Stimulated activated CD4-positive, alpha-beta T cell treated with anti-CD3 and anti-CD28 coated beads, Interleukin-15, amount 100 ng/mL, for 24 hours (primary cell): Measurements from ENCODE around the gene ABCC1.

Experiments
- DNase-seq: peaks from one replicate; pipeline ENCODE4 v3.0.0-alpha.2; 2020

Gene ABCC1

DNA sequence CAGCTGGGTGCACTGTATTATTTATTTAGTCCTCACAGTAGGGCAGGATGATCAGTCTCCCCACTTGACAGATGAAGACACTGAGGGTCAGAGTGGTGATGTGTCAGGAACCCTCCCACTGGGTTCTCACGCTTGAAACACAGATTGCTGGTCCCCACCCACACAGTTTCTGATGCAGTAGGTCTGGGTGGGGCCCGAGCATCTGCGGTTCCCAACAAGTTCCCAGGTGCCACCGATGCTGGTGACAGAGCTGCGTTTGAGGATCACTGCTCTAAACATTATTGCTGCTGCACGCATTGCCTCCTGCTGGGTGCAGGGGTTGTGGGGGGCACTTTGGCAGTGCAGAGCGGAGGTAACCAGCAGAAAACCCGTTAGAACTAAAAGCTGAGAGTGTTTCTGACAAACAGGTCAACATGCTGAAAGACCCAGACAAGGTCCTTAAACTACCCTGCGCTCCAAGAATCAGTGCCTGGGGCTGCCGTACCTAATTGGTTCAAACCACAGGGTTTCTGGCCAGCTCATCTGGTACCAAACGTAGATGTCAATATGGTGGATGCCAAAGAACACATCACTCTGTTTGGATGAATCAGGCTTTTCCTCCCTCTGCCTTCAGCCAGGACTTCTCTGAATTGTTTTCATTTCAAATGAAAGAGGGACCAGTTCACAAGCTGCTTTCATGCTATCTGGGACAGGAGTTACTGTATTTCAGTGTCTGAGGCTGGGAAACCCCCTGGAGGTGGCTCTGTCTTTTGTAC is 76.0 kb downstream of the ABCC1 start:
- peak; percentile 75 for DNase-seq

DNA sequence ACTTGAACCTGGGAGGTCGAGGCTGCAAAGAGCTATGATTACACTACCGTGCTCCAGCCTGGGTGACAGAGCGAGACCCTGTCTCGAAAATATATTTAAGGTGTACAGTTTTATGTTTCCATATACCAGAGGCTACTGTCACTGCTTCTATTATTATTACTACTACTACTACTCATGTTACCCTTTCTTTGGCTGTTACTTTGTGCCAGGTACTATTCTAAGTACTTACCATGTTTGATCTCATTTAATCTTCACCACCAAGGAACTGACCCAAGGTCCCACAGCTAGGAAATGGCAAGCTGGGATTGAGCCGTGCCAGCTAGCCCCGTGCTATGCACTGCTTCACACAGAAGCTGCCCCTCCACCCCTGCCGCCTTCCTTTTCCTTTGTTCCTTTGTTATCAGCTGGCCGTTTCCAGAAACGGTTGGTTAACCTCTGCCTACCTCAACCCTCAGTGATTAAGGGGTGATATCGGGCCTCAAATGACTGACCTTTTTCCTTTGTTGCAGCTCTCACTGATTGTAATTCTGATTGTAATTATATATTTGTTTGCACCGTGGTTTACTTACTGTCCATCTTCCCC is 78.4 kb downstream of the ABCC1 start:
- no peak for DNase-seq

DNA sequence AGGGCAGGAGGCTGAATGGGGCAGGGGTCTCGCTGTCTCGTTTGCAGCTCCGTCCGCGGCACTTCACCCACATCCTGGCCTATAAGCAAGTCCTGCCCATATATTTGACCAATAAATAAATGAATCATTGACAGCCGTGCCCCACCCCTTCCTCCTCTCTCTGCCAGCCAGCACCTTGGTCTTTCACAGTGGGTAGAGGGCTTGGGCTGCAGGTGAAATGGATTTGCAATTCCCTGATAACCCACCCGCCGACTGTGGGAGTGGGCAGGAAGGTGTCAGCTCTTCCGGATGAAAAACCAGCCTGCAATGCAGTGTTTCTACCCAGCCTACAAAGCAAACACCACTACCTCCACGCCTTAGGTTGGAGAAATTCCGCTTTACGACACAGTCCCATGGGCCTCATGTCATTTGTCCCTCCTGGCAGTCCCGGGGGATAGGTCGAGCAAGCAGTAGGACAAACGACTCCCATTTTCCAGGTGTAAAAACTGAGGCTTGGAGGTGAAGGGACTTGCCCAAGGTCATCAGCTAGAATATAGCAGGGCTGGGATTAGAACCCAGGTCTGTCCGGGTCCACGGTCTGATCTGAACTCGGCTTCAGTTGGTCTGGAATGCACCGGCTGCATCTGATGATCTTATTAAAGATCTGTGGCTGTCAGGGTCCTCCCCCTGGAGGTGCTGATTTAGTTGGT is 79.0 kb downstream of the ABCC1 start:
- no peak for DNase-seq

GRCh38 chr16:16029431-16030011 is 80.1 kb downstream of the ABCC1 start:
- no peak for DNase-seq

DNA sequence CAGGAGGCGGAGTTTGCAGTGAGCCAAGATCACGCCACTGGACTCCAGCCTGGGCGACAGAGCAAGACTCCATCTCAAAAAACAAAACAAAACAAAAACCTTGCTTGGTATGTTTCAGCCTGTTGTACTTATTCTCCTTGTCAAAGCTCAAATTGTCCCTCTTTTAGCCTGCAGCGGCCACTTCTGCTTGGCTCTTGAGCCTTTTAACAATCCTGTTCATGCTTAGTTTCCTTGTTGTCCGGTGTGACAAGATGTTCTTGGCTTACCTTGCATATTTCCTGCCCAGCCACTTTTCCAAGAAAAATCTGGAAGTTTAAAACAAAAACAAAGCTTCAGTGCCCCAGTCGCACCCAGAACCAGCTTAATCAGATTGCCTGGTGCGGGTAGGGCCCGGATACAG is 81.0 kb downstream of the ABCC1 start:
- no peak for DNase-seq

- no peak for DNase-seq
Measured at GRCh38 chr16:16031401-16031800, 82.0 kb downstream of the ABCC1 start.

DNA sequence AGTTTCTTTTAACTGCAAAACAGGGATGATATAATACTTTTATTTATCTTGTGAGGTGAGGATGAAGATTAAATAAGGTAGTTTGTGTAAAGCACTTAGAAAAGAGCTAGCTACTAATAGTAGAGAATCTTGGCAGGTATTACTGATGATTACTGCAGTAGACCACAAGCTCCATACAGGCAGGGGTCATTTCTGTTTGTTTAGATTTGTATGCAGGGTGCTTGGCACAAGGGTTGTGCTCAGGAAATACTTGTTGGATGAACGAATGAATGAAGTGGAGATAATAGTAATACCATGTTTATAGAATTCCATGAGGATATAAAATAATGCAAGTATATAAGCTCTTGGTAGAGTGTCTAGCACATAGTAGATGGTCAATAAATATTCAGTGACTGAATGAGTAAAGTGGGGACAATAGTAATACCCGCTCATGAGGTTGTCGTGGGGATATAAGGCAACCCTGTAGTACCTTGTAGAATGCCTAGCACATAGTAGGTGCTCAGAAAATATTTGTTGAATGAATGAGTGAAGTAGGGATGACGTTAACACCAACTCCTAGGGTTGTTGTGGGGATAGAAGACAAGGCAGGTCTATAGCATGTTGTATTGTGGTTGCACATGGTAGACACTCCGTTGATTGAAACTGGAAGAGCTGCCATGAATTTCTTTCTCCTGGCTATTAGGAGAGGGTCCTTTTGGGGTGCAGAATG is 83.0 kb downstream of the ABCC1 start:
- DNase-seq = no peak

DNA sequence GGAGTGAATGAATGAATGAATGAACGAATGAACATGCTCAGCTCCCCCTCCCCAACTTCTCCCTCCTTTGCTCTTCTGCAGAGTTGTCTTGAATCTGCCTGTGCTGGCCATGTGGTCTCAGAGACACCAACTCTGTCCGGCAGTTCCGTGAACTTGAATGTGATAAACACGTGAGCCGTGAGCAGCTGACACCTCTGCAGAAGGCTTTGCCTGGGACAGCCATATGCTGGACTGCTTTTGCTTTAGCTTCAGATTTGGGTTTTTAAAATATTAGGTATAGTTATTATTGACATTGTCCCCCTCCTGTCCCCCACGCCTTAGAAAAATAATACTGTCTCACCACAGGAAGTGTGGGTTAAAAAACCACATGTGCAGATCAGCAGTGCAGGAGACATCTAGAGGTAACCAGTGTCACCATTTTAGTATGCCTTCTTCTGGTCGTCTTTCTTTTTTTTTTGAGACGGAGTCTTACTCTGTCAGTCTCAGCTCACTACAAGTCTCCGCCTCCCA is 83.8 kb downstream of the ABCC1 start:
- DNase-seq = peak; percentile 4

GRCh38 chr16:16036359-16036792 is 87.0 kb downstream of the ABCC1 start:
- DNase-seq = no peak

DNA sequence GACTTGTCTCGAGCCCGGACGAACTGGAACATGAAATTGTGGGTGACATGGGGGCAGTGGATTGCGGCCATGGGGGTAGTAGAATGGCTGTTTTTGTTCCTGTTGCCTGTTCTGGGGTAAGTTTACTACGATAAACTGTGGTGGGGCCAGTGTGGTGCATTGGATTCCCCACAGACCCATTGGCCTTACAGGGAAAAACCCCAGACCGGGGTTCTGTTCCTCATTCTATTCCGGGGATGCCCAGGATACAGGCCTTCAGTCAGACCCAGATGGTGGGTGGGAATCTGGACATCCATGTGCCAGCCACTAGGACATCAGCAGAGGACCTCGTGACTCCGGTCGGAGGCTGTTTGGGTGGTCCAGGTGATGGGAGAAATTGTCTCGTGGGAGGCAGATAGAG is 88.1 kb downstream of the ABCC1 start:
- no peak for DNase-seq

DNA sequence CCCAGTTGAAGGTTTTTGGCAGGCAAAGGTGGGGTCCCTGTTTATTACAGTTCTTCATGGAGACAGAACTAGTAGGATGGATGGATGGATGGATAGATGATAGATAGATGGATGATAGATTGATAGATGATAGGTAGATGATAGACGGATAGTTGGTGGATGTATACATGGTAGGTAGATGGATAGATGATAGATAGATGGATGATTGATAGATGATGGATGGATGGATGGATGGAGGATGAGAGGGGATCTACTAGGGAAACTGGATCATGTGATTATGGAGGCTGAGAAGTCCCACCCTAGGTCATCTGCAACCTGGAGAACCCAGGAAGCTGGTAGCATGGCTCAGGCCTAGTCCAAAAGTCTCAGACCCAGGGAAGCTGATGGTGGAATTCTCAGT is 88.6 kb downstream of the ABCC1 start:
- DNase-seq = no peak

DNA sequence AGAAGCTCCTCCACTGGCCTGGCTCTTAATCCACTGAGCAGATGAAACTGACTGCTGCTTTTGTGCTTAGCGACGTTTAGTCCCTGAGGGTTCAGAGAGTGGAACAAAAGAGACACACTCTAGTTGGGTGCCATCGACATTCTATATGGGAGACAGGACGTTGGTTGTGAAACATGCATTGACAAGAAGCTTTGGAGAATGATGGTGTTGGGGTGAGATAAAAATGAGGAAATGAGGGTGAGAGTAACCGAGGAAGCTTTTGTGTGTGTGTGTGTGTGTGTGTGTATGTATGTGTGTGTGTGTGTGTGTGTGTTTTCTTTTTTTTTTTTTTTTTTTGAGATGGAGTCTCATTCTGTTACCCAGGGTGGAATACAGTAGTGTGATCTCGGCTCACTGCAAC is 89.5 kb downstream of the ABCC1 start:
- DNase-seq = no peak

- no peak for DNase-seq
Measured at GRCh38 chr16:16041196-16041892, 91.9 kb downstream of the ABCC1 start.

- DNase-seq = no peak
Measured at GRCh38 chr16:16042076-16042475, 92.7 kb downstream of the ABCC1 start.

DNA sequence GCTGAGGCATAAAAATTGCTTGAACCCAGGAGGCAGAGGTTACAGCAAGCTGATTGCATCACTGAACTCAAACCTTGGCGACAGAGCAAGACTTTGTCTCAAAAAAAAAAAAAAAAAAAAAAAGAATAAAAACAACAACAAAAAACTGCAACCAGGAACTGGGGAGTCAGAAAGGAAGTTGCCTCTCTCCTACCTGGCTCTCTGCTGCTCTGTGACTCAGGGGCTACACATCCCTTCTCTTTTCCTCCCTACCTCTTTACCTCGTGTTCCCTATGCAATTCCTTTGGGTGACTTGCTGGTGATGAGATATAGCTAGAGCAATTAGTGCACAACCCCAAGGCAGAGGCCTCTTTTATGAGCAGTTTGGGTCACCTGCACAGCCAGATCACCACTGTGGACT is 95.9 kb downstream of the ABCC1 start:
- no peak for DNase-seq

DNA sequence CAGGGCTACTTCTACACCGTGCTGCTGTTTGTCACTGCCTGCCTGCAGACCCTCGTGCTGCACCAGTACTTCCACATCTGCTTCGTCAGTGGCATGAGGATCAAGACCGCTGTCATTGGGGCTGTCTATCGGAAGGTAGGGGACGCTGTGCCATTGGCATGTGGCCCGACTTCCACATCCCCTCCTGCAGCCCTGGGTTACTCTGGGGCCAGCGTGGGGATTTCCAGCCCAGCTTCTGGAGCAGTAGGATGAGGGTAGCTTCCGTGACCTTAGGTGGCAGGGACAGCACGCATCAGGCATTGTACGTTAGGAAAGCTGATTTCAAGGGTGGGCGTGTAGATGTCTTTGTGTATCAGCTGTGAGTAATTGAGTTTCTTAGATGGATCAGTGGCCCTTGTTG is 96.5 kb downstream of the ABCC1 start:
- no peak for DNase-seq

DNA sequence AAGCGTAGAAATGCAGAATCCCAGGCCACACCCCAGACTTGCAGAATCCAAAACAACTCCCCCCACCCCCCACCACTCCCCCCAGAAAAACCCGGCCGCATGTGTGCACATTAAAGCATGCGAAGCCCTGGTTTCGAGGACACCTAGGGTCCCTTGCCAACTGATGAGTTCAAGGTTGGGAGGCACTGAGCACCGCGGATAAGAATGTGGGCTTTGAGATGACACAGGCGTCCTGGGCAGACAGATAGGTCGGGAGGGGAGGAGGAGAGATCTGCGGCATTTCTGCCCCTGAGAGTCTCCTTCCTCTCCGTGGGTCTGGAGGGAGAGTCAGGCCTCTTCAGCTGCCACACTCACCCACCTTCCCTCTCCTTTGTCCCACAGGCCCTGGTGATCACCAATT is 98.3 kb downstream of the ABCC1 start:
- DNase-seq = no peak

DNA sequence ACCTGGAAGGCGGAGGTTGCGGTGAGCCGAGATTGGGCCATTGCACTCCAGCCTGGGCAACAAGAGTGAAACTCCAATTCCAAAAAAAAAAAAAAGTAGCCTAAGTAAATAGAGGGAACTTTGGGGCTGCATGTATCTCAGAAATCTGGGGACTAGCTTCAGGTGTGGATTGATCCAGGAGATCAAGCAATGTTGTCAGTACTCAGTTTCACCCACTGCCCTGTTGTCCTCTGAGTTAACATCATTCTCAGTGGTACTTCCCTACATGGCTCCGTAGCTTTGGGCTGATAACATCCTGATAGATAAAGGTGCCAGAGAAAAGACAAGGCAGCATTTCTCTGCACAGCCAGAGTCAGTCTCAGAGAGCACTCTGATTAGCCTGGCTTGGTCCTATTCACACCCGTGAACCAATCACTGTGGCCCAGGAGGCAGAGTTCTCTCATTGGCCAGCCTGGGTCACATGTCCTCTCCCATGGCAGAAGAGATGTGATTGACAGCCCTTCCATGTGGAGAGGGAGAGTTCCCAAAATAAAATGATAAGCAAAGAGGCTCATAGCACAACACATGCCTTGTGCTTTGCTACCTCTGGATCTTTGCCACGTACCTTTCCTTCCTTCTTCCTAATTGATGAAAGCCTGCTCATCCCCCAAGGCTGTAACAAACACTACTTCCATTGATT is 99.6 kb downstream of the ABCC1 start:
- DNase-seq = no peak

- DNase-seq = no peak
Measured at GRCh38 chr16:16050106-16050505, 100.7 kb downstream of the ABCC1 start.

GRCh38 chr16:16051132-16051531 is 101.7 kb downstream of the ABCC1 start:
- DNase-seq = no peak

DNA sequence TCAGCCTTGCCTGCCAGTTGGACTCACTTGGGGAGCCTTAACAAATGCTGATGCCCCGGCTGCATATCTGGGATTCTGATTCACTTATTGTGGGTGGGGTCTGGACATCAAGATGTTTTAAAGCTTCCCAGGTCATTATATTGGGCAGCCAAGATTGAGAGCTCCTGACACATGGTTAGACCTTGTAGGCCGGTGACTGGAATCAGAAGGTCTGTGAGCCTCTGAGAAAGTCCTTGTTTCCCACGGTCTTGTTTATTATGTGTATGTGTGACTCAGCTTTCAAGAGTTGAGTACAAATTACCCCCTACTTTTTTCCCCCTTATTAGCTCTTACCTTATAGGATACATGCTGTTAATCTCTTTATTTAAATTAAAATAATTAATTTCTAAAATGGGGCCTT is 103.5 kb downstream of the ABCC1 start:
- DNase-seq = no peak

DNA sequence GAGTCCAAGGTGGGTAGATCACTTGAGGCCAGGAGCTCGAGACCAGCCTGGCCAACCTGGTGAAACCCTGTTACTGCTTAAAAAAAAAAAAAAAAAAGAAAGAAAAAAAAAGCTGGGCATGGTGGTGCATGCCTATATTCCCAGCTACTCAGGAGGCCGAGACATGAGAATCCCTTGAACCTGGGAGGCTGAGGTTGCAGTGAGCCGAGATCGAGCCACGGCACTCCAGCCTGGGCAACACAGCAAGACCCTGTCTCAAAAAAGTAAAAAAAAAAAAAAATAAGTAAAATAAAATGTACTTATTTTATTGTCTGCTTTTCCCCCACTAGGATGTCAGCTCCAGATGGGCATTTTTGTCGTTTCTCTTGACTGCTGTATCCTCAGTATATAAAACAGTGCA is 107.7 kb downstream of the ABCC1 start:
- no peak for DNase-seq
